Activated CD8-positive, alpha-beta memory T cell treated with anti-CD3 and anti-CD28 coated beads for 36 hours (primary cell): Measurements from ENCODE around the gene ZFAND2A. TPM values are rescaled to one million over a fixed set of nuclear protein-coding genes. Genes with fewer than 3 reads are reported as not detected.
"Not testable (repeated sequence)": the region's sequence is repeated elsewhere in the genome, so short reads cannot be mapped to it uniquely, and the experiment has no call there.

Source experiments
- CTCF ChIA-PET: fragments of 350-600 bp; sonication (Branson Sonifier 250); formaldehyde crosslinking; loops from one replicate; lab custom pipeline; 2021; ENCODE audit warnings: antibody characterized with exemption; lab: Charles Lee
- POLR2A ChIA-PET: fragments of 350-600 bp; sonication (Branson Sonifier 250); formaldehyde crosslinking; loops from one replicate; lab custom pipeline; 2021; ENCODE audit warnings: antibody characterized with exemption; lab: Charles Lee
- total RNA-seq, 2 experiments: library from RNA; stranded (reverse); gene quantifications; one replicate each; pipeline ENCODE4 v1.2.3, GENCODE V29; 2021

ZFAND2A gene
- total RNA-seq, 2 experiments from 2014 or later: 21.3 to 24.2 TPM

DNA sequence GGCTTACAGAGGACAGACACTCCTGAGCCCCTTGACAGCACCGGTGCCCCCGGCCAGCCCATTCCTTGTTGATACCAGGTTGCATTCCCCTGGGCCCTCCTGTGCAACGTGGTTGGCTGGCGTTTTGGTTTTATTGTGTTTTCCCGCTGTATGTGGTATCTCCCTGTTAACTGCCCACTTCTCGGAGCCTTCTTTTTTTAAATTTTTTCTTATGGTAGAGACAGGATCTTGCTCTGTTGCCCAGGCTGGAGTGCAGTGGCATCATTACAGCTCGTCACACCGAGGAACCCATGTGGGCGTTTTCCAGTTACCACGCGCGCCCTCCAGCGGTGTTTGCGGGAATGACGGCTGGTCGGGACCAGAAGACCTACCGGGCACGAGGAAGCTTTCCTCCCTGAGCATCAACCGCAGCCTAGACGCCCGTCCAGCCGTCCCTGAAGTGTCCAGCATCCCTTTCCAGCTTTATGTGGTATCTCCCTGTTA, 16.9 kb upstream of the ZFAND2A start:
- ChIA-PET POLR2A (interaction anchor here (1.5 kb wide), 1 partner anchor 17 kb away, joined by 5 read pairs; the partner anchor contains the start of gene ZFAND2A), CTCF (interaction anchor here (0.5 to 3.3 kb wide), 15 partner anchors 9 to 194 kb away, joined by 3 to 20 read pairs (median 4); partner anchors contain the start of genes GPER1, GPR146 and ZFAND2A)

DNA sequence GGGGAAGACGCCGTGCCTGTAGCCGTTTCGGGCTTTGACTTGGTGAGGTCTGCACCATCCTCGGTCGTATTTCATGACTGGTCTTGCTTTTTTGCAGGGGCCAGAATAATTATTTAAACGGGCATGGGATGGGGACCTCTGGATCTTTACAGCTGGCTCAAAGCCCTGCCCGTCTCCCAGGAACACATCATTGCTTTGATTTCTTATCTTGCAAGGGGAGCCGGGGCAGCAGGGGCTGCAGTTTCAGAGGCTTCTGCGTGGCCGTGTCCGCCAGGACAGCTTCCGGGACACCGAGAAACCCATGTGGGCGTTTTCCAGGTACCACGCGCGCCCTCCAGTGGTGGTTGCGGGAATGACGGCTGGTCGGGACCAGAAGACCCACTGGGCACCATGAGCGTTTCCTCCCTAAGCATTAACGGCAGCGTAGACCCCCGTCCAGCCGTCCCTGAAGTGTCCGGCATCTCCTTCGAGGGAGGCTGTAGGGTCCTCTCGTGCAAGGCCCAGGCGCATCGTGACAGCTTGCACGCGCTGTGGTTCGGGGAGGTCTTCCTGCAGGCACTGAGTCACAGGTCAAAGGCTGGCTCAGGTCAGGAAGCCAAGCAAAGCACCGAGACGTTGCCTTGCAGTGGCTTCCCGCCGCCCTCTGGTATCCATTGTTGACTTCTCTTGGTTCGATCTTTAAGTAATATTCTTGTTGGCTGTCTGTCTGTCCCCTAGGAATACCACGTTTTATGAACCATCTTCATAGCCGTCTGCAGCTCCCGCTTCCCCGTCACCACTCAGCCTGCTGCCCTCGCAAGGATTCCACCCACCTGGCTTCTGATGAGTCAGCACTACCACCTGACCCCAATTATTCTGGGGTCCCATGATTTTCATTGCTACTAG, 16.2 kb upstream of the ZFAND2A start:
- CTCF ChIA-PET: interaction anchor here (0.5 to 3.3 kb wide), 27 partner anchors 10 to 385 kb away, joined by 3 to 20 read pairs (median 3); partner anchors contain the start of genes GPER1, GPR146 and ZFAND2A
- POLR2A ChIA-PET: interaction anchor here (1.5 kb wide), 1 partner anchor 16 kb away, joined by 5 read pairs; the partner anchor contains the start of gene ZFAND2A

DNA sequence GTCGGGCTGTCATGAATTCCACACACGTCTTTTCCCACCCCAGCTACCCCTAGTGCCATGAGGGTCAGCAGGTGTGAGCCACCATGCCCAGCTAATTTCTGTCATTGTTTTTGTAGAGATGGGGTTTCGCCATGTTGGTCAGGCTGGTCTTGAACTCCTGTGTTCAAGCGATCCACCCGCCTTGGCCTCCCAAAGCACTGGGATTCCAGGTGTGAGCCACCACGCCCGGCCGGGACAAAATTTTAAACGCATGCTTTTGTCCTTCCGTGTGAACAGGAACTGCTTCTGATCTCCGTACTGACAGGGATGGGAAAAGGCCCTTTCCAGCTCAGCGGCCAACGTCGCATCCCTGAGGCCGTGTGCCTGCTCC, 15.6 kb upstream of the ZFAND2A start:
- CTCF ChIA-PET: interaction anchor here (0.5 to 3.3 kb wide), 19 partner anchors 11 to 384 kb away, joined by 3 to 20 read pairs (median 3); partner anchors contain the start of gene ZFAND2A
- POLR2A ChIA-PET: interaction anchor here (1.5 kb wide), 1 partner anchor 15 kb away, joined by 5 read pairs; the partner anchor contains the start of gene ZFAND2A

DNA sequence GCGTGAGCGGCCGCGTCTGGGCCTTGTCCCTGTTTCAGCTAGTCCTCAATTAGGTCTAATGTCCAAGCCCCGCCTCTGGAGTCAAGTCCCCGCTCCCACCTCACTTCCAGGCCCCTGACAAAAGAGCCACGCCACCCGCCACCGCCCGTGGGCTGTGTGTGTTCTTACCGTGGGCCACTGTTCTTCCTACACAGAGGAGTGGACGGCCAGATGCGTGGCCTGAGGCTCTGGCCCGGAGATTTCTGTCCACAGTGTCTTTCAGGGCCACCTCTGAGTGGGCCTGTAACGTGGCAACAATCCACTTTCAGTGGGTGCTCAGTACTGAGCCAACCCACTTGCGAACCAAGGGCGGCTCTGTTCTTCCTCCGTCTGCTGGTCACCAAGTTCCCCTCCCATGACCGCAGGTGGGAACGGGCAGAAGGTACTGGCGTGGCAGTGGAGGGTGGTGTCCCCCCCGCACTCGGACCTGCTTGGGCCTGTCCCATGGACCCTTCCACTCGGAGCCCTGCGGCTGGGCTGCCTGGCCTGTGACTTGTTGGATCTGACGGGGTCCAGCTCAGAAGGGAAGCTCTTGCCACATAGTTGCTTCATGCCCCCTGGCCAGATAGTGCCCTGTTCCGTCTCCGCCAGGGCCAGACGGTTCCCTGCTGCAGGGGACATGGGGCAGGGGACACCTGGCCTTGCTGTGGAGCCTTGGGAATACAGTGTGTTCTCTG, 15.0 kb upstream of the ZFAND2A start:
- ChIA-PET CTCF (interaction anchor here (0.7 to 3.3 kb wide), 14 partner anchors 11 to 384 kb away, joined by 3 to 20 read pairs (median 4); partner anchors contain the start of gene ZFAND2A), POLR2A (interaction anchor here (1.5 kb wide), 1 partner anchor 15 kb away, joined by 5 read pairs; the partner anchor contains the start of gene ZFAND2A)

DNA sequence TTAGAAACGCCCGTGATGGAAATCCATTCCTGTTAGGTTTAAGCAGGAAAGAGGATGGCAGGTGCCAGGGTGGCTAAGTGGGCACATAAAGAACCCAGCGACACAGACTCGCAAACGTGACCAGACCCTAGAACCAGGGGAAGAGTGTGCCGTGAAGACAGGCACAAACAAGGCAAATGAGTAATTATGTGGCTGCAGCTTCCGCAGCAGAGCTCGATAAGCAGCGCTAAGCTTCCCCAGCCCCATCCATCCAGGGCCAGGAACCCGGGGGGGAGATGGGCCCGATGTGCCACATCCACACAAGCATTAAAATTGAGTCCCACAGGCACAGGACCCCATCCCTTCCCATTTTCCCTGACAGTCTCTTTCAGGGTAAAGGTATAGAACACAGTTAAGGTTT, 14.0 kb upstream of the ZFAND2A start:
- ChIA-PET CTCF (interaction anchor here (1.2 to 1.8 kb wide), 2 partner anchors 109 to 181 kb away, joined by 4 to 6 read pairs; no protein-coding TSS in a partner anchor), POLR2A (no interaction called here)

DNA sequence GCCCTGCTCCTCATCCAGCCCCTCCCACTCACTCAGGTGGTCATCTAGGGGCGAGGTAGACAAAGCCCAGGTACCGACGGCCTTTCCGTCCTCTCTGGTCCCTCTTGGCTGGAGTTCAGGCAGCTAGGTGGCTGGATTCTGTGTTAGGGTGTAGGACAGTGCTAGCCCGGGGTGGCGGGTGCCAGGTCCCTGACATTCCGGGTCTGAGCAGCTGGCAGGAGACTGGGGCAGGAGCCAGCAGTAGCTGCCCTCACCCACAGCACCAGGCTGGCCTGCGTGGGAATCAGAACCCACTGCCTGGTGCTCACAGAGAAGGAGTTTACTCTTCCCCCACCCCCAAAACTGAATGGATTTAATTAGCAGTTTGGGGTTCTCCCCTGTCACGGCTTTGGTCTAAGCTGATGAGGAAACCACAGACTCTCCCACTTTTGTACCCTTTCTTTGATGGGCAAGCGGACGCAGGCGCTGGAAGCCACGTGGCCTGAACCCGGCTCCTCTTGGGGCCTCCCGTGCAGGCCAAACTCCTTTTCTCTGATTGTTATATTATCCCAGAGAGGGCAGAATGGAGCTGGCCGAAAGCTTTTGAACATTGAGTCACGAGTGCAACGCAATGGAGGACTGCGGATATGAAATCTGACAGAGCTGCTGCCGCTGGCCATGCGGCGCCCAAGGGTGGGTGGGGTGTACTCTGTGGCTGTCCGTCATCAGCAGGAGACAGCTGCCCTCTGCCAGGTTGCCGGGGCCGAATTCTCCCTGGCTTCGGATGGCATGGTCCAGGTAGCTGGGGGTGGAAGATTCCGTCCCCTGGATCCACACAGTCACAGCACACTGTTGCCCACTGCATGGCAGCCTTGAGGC, 12.9 kb upstream of the ZFAND2A start:
- POLR2A ChIA-PET: interaction anchor here (0.6 kb wide), 2 partner anchors 21 to 297 kb away, joined by 3 read pairs; no protein-coding TSS in a partner anchor
- CTCF ChIA-PET: interaction anchor here (0.9 to 1.8 kb wide), 3 partner anchors 21 to 180 kb away, joined by 3 to 6 read pairs (median 4); no protein-coding TSS in a partner anchor

DNA sequence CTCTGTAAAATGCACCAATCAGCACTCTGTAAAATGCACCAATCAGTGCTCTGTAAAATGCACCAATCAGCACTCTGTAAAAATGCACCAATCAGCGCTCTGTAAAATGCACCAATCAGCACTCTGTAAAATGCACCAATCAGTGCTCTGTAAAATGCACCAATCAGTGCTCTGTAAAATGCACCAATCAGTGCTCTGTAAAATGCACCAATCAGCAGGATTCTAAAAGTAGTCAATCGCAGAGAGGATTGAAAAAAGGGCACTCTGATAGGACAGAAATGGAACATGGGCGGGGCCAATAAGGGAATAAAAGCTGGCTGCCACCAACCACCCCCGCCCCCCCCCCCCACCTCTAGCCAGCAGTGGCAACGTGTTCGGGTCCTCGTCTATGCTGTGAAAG, 11.5 kb upstream of the ZFAND2A start:
- POLR2A ChIA-PET: not testable (repeated sequence)
- CTCF ChIA-PET: interaction anchor here (0.6 to 1.7 kb wide), 3 partner anchors 9 to 178 kb away, joined by 3 to 10 read pairs (median 3); no protein-coding TSS in a partner anchor

DNA sequence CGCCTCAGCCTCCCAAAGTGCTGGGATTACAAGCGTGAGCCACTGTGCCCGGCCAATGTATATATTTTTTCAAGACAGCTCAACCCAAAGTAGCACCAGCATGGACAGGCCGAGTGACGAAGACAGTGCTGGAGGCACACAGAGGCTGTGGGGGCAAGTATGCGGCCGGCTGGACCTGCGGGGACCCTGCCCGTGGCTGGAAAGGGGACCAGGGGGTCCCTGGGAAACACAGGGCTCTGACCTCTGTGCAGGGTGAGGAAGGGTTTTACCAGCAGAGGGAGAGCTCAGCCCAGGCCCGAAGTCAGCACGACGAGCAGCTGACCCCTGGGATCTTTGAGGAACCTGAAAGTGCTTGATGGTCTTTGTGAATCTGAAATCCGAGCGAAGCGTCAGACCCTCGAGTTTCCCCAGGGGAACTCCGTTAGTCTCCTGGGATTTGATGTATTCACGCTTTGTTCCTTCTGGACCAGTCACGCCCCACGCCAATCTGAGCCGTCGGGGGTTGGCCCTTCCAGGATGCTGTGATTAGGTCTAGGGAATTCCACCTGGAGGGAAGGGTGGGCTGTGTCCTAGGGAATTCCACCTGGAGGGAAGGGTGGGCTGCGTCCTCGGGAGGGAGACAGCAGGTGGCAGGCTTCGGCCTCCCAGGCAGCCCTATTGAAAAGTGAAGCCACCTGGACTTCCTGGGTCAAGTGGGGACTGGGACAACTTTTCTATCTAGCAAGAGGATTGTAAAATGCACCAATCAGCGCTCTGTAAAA, 10.9 kb upstream of the ZFAND2A start:
- CTCF ChIA-PET: interaction anchor here (1.2 to 1.7 kb wide), 3 partner anchors 9 to 178 kb away, joined by 3 to 10 read pairs (median 3); no protein-coding TSS in a partner anchor

DNA sequence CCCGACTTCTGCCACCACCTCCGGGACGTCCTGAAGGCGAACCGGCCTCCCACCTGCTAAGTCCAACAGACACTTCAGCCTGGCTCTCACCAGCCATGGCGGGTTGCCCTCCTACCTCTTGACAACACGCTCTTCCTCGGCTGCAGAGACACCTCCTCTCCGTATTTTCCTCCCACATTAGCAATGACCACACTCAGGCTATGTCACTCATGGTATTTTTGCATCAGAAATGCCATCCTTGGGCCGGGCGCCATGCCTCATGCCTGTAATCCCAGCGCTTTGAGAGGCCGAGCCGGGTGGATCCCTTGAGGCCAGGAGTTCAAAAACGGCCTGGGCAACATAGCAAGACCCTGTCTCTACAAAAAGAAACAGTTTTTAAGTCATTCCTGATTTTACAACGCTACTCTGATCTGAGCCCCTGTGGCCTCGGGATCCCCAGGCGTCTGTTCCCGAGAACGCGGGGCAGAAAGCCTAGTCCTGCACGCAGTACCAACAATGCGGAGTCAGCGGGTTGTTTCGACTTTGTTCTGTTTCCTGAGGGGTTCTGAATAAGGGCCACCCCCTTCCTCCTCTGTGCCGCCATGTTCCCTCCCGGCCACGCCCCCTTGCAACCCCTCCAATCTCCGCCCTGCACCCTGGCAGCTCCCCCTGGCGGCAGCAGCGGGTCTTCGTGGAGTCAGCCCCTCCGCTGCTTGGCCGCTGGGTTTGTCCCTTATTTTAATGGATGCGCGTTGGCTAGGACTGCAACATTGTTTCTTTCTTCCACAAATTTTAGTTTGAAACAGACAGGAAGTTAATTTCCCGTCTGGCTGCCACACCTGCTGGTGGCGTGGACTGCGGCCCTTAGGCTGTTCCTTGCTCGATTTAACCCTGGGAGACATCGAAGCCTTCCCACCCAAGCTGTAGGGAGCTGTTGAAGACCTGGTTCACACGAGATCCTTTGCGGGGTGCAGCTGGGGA, 9.7 kb upstream of the ZFAND2A start:
- ChIA-PET CTCF (interaction anchor here (0.7 to 1.7 kb wide), 4 partner anchors 15 to 176 kb away, joined by 3 to 10 read pairs (median 4); no protein-coding TSS in a partner anchor), POLR2A (interaction anchor here (1.1 kb wide), 1 partner anchor 9 kb away, joined by 17 read pairs; the partner anchor contains the start of gene ZFAND2A)

More for the DNA sequence above, 10.9 kb upstream of the ZFAND2A start:
- POLR2A ChIA-PET: no interaction called here

DNA sequence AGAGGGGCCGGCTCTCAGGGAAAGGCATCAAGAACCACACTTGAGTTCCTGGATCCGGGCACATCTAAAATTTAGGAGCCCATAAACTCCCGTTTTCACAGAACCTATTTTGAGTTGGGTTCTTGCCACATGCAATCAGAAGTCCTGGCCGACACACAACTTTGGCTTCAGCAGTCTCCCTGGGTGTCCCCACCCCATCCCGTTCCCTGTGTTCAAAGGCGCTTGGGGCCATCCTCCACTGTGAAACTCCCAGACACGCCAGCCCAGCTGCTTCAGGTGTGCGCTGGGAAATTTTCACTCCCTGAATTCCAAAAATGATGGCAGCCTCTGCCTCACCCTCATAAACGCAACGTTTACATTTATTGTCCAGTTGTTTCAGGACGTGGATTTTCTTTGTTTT, 8.4 kb upstream of the ZFAND2A start:
- POLR2A ChIA-PET: interaction anchor here (1.1 kb wide), 1 partner anchor 8 kb away, joined by 17 read pairs; the partner anchor contains the start of gene ZFAND2A
- CTCF ChIA-PET: interaction anchor here (0.7 to 1.4 kb wide), 2 partner anchors 14 to 37 kb away, joined by 3 to 6 read pairs; no protein-coding TSS in a partner anchor

DNA sequence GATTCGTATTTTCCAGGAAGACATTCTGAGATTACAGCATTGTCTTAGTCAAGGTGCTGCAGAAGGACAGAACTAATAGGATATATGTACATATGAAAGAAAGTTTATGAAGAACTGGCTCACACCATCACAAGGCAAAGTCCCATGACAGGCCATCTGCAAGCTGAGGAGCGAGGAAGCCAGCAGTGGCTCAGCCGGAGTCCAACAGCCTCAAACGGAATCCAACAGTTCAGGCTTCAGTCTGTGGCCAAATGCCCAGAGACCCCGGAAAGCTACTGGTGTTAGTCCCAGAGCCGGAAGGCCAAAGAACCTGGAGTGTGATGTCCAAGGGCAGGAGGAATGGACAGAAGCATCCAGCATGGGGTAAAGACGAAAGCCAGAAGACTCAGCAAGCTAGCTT, 4.4 kb upstream of the ZFAND2A start:
- POLR2A ChIA-PET: no interaction called here
- CTCF ChIA-PET: no interaction called here

DNA sequence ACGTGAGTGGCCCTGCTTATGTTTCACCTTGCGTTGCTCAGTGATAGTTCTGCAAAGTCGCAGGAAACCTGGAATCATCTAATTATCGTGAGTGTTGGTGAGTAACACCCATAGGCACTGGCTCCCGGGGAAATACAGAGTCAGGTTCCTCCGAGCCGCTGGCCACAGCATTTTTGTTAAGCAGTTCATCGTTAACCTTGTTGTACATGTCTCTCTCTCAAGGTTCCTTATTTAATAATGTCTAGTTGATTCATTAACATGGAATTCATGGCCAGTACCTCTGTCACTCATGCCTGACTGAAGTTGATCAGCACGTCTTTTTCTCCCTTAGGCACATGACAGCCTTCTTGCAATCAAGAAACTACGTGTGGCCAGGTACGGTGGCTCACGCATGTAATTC, 3.1 kb upstream of the ZFAND2A start:
- ChIA-PET POLR2A (interaction anchor here (0.6 kb wide), 1 partner anchor 23 kb away, joined by 3 read pairs; no protein-coding TSS in a partner anchor), CTCF (no interaction called here)

DNA sequence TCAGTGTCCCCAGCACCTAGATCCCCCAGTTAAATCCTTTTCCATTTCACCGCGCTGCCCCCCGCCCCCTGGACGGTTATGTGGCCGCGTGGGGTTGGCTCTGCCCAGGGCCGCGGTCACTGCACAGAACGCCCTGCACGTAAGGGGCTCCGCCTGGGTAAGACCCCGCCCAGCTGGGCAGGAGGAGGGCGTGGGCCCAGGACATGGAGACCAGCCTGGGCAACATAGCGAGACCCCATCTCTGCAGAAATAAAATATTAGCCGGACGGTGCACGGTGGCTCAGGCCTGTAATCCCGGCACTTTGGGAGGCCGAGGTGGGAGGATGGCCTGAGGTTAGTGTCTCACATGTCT, 650 bp upstream of the ZFAND2A start:
- ChIA-PET CTCF (interaction anchor here (0.8 to 1.9 kb wide), 2 partner anchors 15 to 23 kb away, joined by 4 to 8 read pairs; a partner anchor contains a TSS), POLR2A (interaction anchor here (1.2 to 1.9 kb wide), 3 partner anchors 8 to 23 kb away, joined by 5 to 17 read pairs (median 7); a partner anchor contains a TSS)

DNA sequence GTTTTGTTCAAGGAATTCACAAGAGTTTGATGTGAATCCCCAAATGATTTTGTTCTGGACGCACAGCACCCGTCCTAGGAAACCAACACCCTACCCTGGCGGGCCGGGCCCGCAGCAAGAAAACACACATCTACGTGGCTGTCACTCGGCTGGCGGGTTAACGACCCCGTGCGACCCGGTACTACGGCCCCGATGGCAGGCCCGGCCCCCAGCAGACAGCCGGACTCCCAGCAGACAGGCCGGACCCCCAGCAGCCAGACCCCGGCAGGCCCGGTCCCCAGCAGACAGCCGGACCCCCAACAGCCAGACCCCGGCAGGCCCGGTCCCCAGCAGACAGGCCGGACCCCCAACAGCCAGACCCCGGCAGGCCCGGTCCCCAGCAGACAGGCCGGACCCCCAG, 765 bp downstream of the ZFAND2A start:
- ChIA-PET CTCF (interaction anchor here (0.6 to 1.9 kb wide), 2 partner anchors 21 to 1260 kb away, joined by 3 to 8 read pairs; a partner anchor contains a TSS), POLR2A (interaction anchor here (1.8 to 1.9 kb wide), 2 partner anchors 17 to 21 kb away, joined by 5 to 7 read pairs; a partner anchor contains a TSS)
